ENCODE measurements around the gene SLC22A17. TPM values are rescaled to one million over a fixed set of nuclear protein-coding genes. Genes with fewer than 3 reads are reported as not detected.
"Not testable (repeated sequence)": the region's sequence is repeated elsewhere in the genome, so short reads cannot be mapped to it uniquely, and the experiment has no call there.

SLC22A17 gene
- polyA plus RNA-seq (2013, experiment 1 of 2) = 36.3 TPM
- 34.3 TPM for polyA plus RNA-seq (2013, experiment 2 of 2)

GRCh38 chr14:23352506-23353432 is at the start of gene SLC22A17:
Gene SLC22A17 (minus strand): TSS chr14:23352887.
- Histone ChIP-seq H3K4ac (ENCODE audit: low read depth in 1 of 2, low read length in 2 of 2) (peak within 1 kb of the TSS; percentile 29 to 54), H3K14ac (ENCODE audit: low read length in 2 of 2) (peak within 1 kb of the TSS in 1 of 2 experiments; percentile 35), H3K4me1 (ENCODE audit: control insufficient read depth, insufficient read depth, low read depth, low read length) (peaks cover 9% of the 10 kb centered on the region), H3K4me2 (ENCODE audit: low read length, poor library complexity, severe bottlenecking) (peak within 1 kb of the TSS; percentile 96), H3K4me3 (ENCODE audit: insufficient read depth in 1 of 2, low read depth in 1 of 2, low read length in 2 of 2) (peak within 1 kb of the TSS; percentile 81 to 84), H4K8ac (ENCODE audit: low read length) (peak within 1 kb of the TSS; percentile 70), H3K27ac (ENCODE audit: low read length, poor library complexity, severe bottlenecking) (peak within 1 kb of the TSS; percentile 16), H2BK120ac (ENCODE audit: low read depth, low read length) (no peak within 1 kb of the TSS), H3K27me3 (ENCODE audit: control insufficient read depth in 1 of 2, insufficient read depth in 1 of 2, low read length in 2 of 2) (peaks cover 0 to 10% of the 10 kb centered on the region in 2 experiments), H2BK5ac (ENCODE audit: low read depth, low read length, poor library complexity, severe bottlenecking) (no peak within 1 kb of the TSS), H3K18ac (ENCODE audit: low read depth in 1 of 2, low read length in 2 of 2) (peak within 1 kb of the TSS; percentile 58 to 67), H2AFZ (ENCODE audit: low read depth, low read length) (peak within 1 kb of the TSS; percentile 72), H3K9me3 (ENCODE audit: control insufficient read depth, low read length) (no peaks in the 10 kb centered on the region), H4K91ac (ENCODE audit: low read length) (peak within 1 kb of the TSS; percentile 57), H3K23ac (ENCODE audit: low read length in 2 of 2) (peak within 1 kb of the TSS in 1 of 2 experiments; percentile 78), H2AK5ac (ENCODE audit: low read length, severe bottlenecking) (no peak within 1 kb of the TSS), H2BK15ac (ENCODE audit: low read depth, poor library complexity, severe bottlenecking) (peak within 1 kb of the TSS; percentile 44), H2BK12ac (ENCODE audit: low read length in 2 of 2) (peak within 1 kb of the TSS in 1 of 2 experiments; percentile 21), H3K79me1 (replicated peaks; ENCODE audit: low read length, poor library complexity, severe bottlenecking) (peaks cover 5% of the 10 kb centered on the region), H3K9ac (ENCODE audit: low read length) (peak within 1 kb of the TSS; percentile 71), H3K36me3 (ENCODE audit: control insufficient read depth in 1 of 2, insufficient read depth in 2 of 2, low read depth in 1 of 2, low read length in 2 of 2) (peaks cover 10 to 29% of the 10 kb centered on the region in 2 experiments)
- WGBS = 3% methylated on average over 20 of the region's 42 CpGs
- DNase-seq = peak; percentile 95

- Histone ChIP-seq H2BK15ac (ENCODE audit: low read depth, poor library complexity, severe bottlenecking) (no peak overlapping the region), H4K91ac (ENCODE audit: low read length) (no peak overlapping the region), H4K8ac (ENCODE audit: low read length) (no peak overlapping the region), H2BK5ac (ENCODE audit: low read depth, low read length, poor library complexity, severe bottlenecking) (no peak overlapping the region), H3K79me1 (replicated peaks; ENCODE audit: low read length, poor library complexity, severe bottlenecking) (no peaks in the 10 kb centered on the region), H3K36me3 (ENCODE audit: control insufficient read depth in 1 of 2, insufficient read depth in 2 of 2, low read depth in 1 of 2, low read length in 2 of 2) (no peaks in the 10 kb centered on the region), H3K9me3 (ENCODE audit: control insufficient read depth, low read length) (no peaks in the 10 kb centered on the region), H3K23ac (ENCODE audit: low read length in 2 of 2) (no peak overlapping the region), H2AFZ (ENCODE audit: low read depth, low read length) (no peak overlapping the region), H2BK120ac (ENCODE audit: low read depth, low read length) (no peak overlapping the region), H2AK5ac (ENCODE audit: low read length, severe bottlenecking) (no peak overlapping the region), H3K14ac (ENCODE audit: low read length in 2 of 2) (no peak overlapping the region), H3K27ac (ENCODE audit: low read length, poor library complexity, severe bottlenecking) (no peak overlapping the region), H3K4me3 (ENCODE audit: insufficient read depth in 1 of 2, low read depth in 1 of 2, low read length in 2 of 2) (no peak overlapping the region), H3K4ac (ENCODE audit: low read depth in 1 of 2, low read length in 2 of 2) (no peak overlapping the region), H3K4me2 (ENCODE audit: low read length, poor library complexity, severe bottlenecking) (no peak overlapping the region), H2BK12ac (ENCODE audit: low read length in 2 of 2) (no peak overlapping the region), H3K18ac (ENCODE audit: low read depth in 1 of 2, low read length in 2 of 2) (no peak overlapping the region), H3K4me1 (ENCODE audit: control insufficient read depth, insufficient read depth, low read depth, low read length) (no peaks in the 10 kb centered on the region), H3K27me3 (ENCODE audit: control insufficient read depth in 1 of 2, insufficient read depth in 1 of 2, low read length in 2 of 2) (peaks cover 33 to 61% of the 10 kb centered on the region in 2 experiments), H3K9ac (ENCODE audit: low read length) (no peak overlapping the region)
- 85% methylated on average over 4 of the region's 4 CpGs for WGBS
- DNase-seq = no peak
Observed at GRCh38 chr14:23401291-23401690, 48.6 kb upstream of the SLC22A17 start.

GRCh38 chr14:23400496-23401149 is 47.9 kb upstream of the SLC22A17 start:
- H3K27me3 ChIP-seq (ENCODE audit: control insufficient read depth in 1 of 2, insufficient read depth in 1 of 2, low read length in 2 of 2) = peaks cover 30 to 56% of the 10 kb centered on the region in 2 experiments
- H4K8ac ChIP-seq (ENCODE audit: low read length); H2AK5ac ChIP-seq (ENCODE audit: low read length, severe bottlenecking); H3K14ac ChIP-seq (ENCODE audit: low read length in 2 of 2); H3K36me3 ChIP-seq (ENCODE audit: control insufficient read depth in 1 of 2, insufficient read depth in 2 of 2, low read depth in 1 of 2, low read length in 2 of 2); H3K4me1 ChIP-seq (ENCODE audit: control insufficient read depth, insufficient read depth, low read depth, low read length); H3K18ac ChIP-seq (ENCODE audit: low read depth in 1 of 2, low read length in 2 of 2); H2AFZ ChIP-seq (ENCODE audit: low read depth, low read length); H2BK12ac ChIP-seq (ENCODE audit: low read length in 2 of 2); H3K27ac ChIP-seq (ENCODE audit: low read length, poor library complexity, severe bottlenecking); H3K23ac ChIP-seq (ENCODE audit: low read length in 2 of 2); H3K4me3 ChIP-seq (ENCODE audit: insufficient read depth in 1 of 2, low read depth in 1 of 2, low read length in 2 of 2); H2BK15ac ChIP-seq (ENCODE audit: low read depth, poor library complexity, severe bottlenecking); H3K9ac ChIP-seq (ENCODE audit: low read length); H2BK120ac ChIP-seq (ENCODE audit: low read depth, low read length); H2BK5ac ChIP-seq (ENCODE audit: low read depth, low read length, poor library complexity, severe bottlenecking); H3K79me1 ChIP-seq (replicated peaks; ENCODE audit: low read length, poor library complexity, severe bottlenecking); H3K4me2 ChIP-seq (ENCODE audit: low read length, poor library complexity, severe bottlenecking); H4K91ac ChIP-seq (ENCODE audit: low read length); H3K9me3 ChIP-seq (ENCODE audit: control insufficient read depth, low read length); H3K4ac ChIP-seq (ENCODE audit: low read depth in 1 of 2, low read length in 2 of 2); DNase-seq: not testable (repeated sequence)
- 83% methylated on average over 16 of the region's 16 CpGs for WGBS

GRCh38 chr14:23399591-23399990 is 46.9 kb upstream of the SLC22A17 start:
- H3K23ac ChIP-seq (ENCODE audit: low read length in 2 of 2) = no peak overlapping the region

More at GRCh38 chr14:23399591-23399990, 46.9 kb upstream of the SLC22A17 start:
- Histone ChIP-seq H3K4me1 (ENCODE audit: control insufficient read depth, insufficient read depth, low read depth, low read length) (no peaks in the 10 kb centered on the region), H3K79me1 (replicated peaks; ENCODE audit: low read length, poor library complexity, severe bottlenecking) (no peaks in the 10 kb centered on the region), H3K4me2 (ENCODE audit: low read length, poor library complexity, severe bottlenecking) (no peak overlapping the region), H3K18ac (ENCODE audit: low read depth in 1 of 2, low read length in 2 of 2) (no peak overlapping the region), H3K4ac (ENCODE audit: low read depth in 1 of 2, low read length in 2 of 2) (no peak overlapping the region), H4K8ac (ENCODE audit: low read length) (no peak overlapping the region), H2AK5ac (ENCODE audit: low read length, severe bottlenecking) (no peak overlapping the region), H3K27me3 (ENCODE audit: control insufficient read depth in 1 of 2, insufficient read depth in 1 of 2, low read length in 2 of 2) (peaks cover 27 to 50% of the 10 kb centered on the region in 2 experiments), H3K36me3 (ENCODE audit: control insufficient read depth in 1 of 2, insufficient read depth in 2 of 2, low read depth in 1 of 2, low read length in 2 of 2) (no peaks in the 10 kb centered on the region), H4K91ac (ENCODE audit: low read length) (no peak overlapping the region), H3K4me3 (ENCODE audit: insufficient read depth in 1 of 2, low read depth in 1 of 2, low read length in 2 of 2) (no peak overlapping the region), H3K27ac (ENCODE audit: low read length, poor library complexity, severe bottlenecking) (no peak overlapping the region), H2BK120ac (ENCODE audit: low read depth, low read length) (no peak overlapping the region), H2BK12ac (ENCODE audit: low read length in 2 of 2) (no peak overlapping the region), H2BK5ac (ENCODE audit: low read depth, low read length, poor library complexity, severe bottlenecking) (no peak overlapping the region), H3K9ac (ENCODE audit: low read length) (no peak overlapping the region), H2AFZ (ENCODE audit: low read depth, low read length) (no peak overlapping the region), H3K14ac (ENCODE audit: low read length in 2 of 2) (no peak overlapping the region), H2BK15ac (ENCODE audit: low read depth, poor library complexity, severe bottlenecking) (no peak overlapping the region), H3K9me3 (ENCODE audit: control insufficient read depth, low read length) (no peaks in the 10 kb centered on the region)
- 64% methylated on average over 4 of the region's 6 CpGs for WGBS
- DNase-seq = no peak

Data from mesenchymal stem cell (in vitro differentiated cells and primary cell).